GM19328 (cell line): ENCODE data around the gene TRIM33.
"Not testable (repeated sequence)": the region's sequence is repeated elsewhere in the genome, so short reads cannot be mapped to it uniquely, and the experiment has no call there.

Experiments
- ATAC-seq: cut with Tn5 transposase; IDR thresholded peaks from one replicate; pipeline ENCODE4 v1.9.1; 2021; ENCODE audit warnings: mild to moderate bottlenecking, moderate library complexity; ENCODE audit not compliant: unreplicated experiment

TRIM33 gene

GRCh38 chr1:114427612-114428011, 83.4 kb downstream of the TRIM33 start:
- ATAC-seq: no peak

GRCh38 chr1:114423455-114423854, 87.5 kb downstream of the TRIM33 start:
- no peak for ATAC-seq

- ATAC-seq: not testable (repeated sequence)
These were observed 92.1 kb downstream of the TRIM33 start for GRCh38 chr1:114418948-114419347.

- ATAC-seq: no peak
These were observed 113.4 kb downstream of the TRIM33 start for GRCh38 chr1:114397601-114398000.

- no peak for ATAC-seq
These were observed 115.1 kb downstream of the TRIM33 start for GRCh38 chr1:114395863-114396262.

- no peak for ATAC-seq
These were observed 120.0 kb downstream of the TRIM33 start for GRCh38 chr1:114390960-114391359.

GRCh38 chr1:114390361-114390760, 120.6 kb downstream of the TRIM33 start:
- ATAC-seq: no peak

- ATAC-seq: no peak
These were observed 122.5 kb downstream of the TRIM33 start for GRCh38 chr1:114388432-114389003.

GRCh38 chr1:114387585-114387984, 123.4 kb downstream of the TRIM33 start:
- ATAC-seq: not testable (repeated sequence)

GRCh38 chr1:114387010-114387360, 124.0 kb downstream of the TRIM33 start:
- no peak for ATAC-seq

GRCh38 chr1:114386129-114387009, 124.6 kb downstream of the TRIM33 start:
- no peak for ATAC-seq

GRCh38 chr1:114384922-114385321, 126.1 kb downstream of the TRIM33 start:
- ATAC-seq: no peak

- no peak for ATAC-seq
These were observed 131.0 kb downstream of the TRIM33 start for GRCh38 chr1:114379987-114380386.

- ATAC-seq: no peak
These were observed 131.6 kb downstream of the TRIM33 start for GRCh38 chr1:114379358-114379757.

GRCh38 chr1:114377356-114377755, 133.6 kb downstream of the TRIM33 start:
- ATAC-seq: no peak

- ATAC-seq: no peak
These were observed 141.1 kb downstream of the TRIM33 start for GRCh38 chr1:114369930-114370329.

GRCh38 chr1:114369266-114369919, 141.6 kb downstream of the TRIM33 start:
- not testable (repeated sequence) for ATAC-seq

- ATAC-seq: no peak
These were observed 142.3 kb downstream of the TRIM33 start for GRCh38 chr1:114368560-114369255.

- no peak for ATAC-seq
These were observed 143.2 kb downstream of the TRIM33 start for GRCh38 chr1:114367810-114368209.

- ATAC-seq: not testable (repeated sequence)
These were observed 147.8 kb downstream of the TRIM33 start for GRCh38 chr1:114363230-114363629.

GRCh38 chr1:114359791-114360190, 151.2 kb downstream of the TRIM33 start:
- no peak for ATAC-seq
